ENCODE results near the gene PDE3B. TPM values are rescaled to one million over a fixed set of nuclear protein-coding genes. Genes with fewer than 3 reads are reported as not detected.
"Not testable (repeated sequence)": the region's sequence is repeated elsewhere in the genome, so short reads cannot be mapped to it uniquely, and the experiment has no call there.

The PDE3B gene
- 0.10 and 0.19 TPM in 2 replicates for polyA plus RNA-seq (2011; rRNA removed)
- polyA minus RNA-seq (2011; rRNA and poly(A)+ RNA removed) = 0.05 and 0.17 TPM in 2 replicates

- no peaks in the 10 kb centered on the region for H3K9me3 ChIP-seq (ENCODE audit: control insufficient read depth, insufficient read depth, low read length)
- TF ChIP-seq CTCF (IDR thresholded peaks at IDR 0.05; ENCODE audit: low read depth, low read length) = no peak
- DNase-seq (ENCODE audit: low read depth, low spot score) = no peak
- POLR2A ChIA-PET = no interaction called here
- H3K27ac ChIP-seq (ENCODE audit: low read depth, low read length) = no peak within 1 kb of the TSS
- CTCF ChIA-PET = interaction anchor here (1.4 kb wide), 1 partner anchor 27 kb away, joined by 3 read pairs; no protein-coding TSS in a partner anchor
- peak within 1 kb of the TSS; percentile 64 for H3K4me3 ChIP-seq (ENCODE audit: low read depth, low read length)
- H3K27me3 ChIP-seq (ENCODE audit: control insufficient read depth, insufficient read depth, low read length) = peaks cover 12% of the 10 kb centered on the region
Observed at GRCh38 chr11:14643697-14644225, at the start of gene PDE3B. Gene PDE3B (plus strand): TSS chr11:14643804. CDS start chr11:14644076, 272 bp downstream.

GRCh38 chr11:14595261-14595660 lies 48.3 kb upstream of the PDE3B start:
- H3K27me3 ChIP-seq (ENCODE audit: control insufficient read depth, insufficient read depth, low read length); H3K27ac ChIP-seq (ENCODE audit: low read depth, low read length); POLR2A ChIA-PET; H3K4me3 ChIP-seq (ENCODE audit: low read depth, low read length); H3K9me3 ChIP-seq (ENCODE audit: control insufficient read depth, insufficient read depth, low read length); CTCF ChIA-PET; DNase-seq (ENCODE audit: low read depth, low spot score): not testable (repeated sequence)

DNA sequence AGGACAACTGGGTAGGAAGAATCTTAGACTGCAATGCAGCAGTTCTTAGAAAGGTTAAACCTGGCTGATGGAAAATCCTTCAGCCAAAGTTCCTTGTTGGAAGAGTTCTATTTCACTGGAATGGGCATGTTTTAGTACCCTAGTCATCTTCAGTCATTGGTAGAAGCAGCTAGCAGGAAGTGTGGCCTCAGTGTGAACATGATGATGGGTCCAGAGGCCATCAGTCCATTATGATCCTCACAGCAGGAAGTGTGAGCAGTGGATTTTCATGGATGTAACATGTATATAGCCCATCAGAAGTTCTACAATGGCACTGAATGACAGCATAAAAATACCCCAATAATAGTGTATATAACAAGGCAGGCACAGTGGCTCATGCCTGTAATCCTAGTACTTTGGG lies 35.9 kb upstream of the PDE3B start:
- Histone ChIP-seq H3K27ac (ENCODE audit: low read depth, low read length) (no peak overlapping the region), H3K9me3 (ENCODE audit: control insufficient read depth, insufficient read depth, low read length) (no peaks in the 10 kb centered on the region), H3K27me3 (ENCODE audit: control insufficient read depth, insufficient read depth, low read length) (no peaks in the 10 kb centered on the region), H3K4me3 (ENCODE audit: low read depth, low read length) (no peak overlapping the region)
- ChIA-PET CTCF (no interaction called here), POLR2A (no interaction called here)
- TF ChIP-seq CTCF (IDR thresholded peaks at IDR 0.05; ENCODE audit: low read depth, low read length) = no peak
- DNase-seq (ENCODE audit: low read depth, low spot score) = no peak

DNA sequence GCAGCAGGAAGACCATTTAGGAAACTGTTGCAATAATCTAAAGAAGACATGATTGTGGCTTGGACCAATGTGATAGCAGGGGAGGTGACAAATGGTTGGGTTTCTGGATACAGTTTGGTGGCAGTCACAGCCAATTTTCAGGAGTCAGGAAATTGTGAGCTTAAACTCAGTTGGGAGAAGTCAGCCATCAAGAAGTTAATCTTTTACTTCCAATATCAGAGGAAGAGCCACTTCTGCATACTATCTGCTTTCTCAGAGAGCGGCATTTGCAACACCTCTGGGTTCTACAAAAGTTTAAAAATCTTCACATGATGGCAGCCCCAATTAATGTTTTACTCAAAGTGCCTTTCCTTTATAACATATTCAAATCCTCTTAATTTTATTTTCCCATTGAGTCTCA lies 33.7 kb upstream of the PDE3B start:
- ChIA-PET CTCF (no interaction called here), POLR2A (no interaction called here)
- Histone ChIP-seq H3K4me3 (ENCODE audit: low read depth, low read length) (no peak overlapping the region), H3K9me3 (ENCODE audit: control insufficient read depth, insufficient read depth, low read length) (no peaks in the 10 kb centered on the region), H3K27me3 (ENCODE audit: control insufficient read depth, insufficient read depth, low read length) (no peaks in the 10 kb centered on the region), H3K27ac (ENCODE audit: low read depth, low read length) (no peak overlapping the region)
- no peak for DNase-seq (ENCODE audit: low read depth, low spot score)
- TF ChIP-seq CTCF (IDR thresholded peaks at IDR 0.05; ENCODE audit: low read depth, low read length) = no peak

DNA sequence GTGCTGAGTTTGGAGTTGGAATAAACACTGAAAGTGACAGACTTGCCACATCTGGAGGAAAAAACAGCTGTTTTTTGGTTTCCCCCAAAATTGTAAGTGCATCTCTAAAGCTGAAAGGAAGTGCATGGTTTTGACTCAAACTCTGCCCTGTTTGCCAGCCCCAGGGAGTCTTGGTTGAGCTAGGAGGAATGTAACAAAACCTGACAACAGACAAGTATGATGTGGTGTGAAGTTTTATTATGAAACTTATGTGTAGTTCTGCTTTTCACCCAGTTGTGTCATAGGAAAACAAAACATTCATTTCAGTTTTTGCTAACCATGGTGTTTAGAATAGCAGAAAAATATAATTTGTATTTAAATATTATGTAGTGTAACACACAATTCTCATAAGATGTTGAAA lies 31.7 kb upstream of the PDE3B start:
- H3K27me3 ChIP-seq (ENCODE audit: control insufficient read depth, insufficient read depth, low read length) = no peaks in the 10 kb centered on the region
- H3K9me3 ChIP-seq (ENCODE audit: control insufficient read depth, insufficient read depth, low read length) = no peaks in the 10 kb centered on the region
- ChIA-PET CTCF (no interaction called here), POLR2A (no interaction called here)
- DNase-seq (ENCODE audit: low read depth, low spot score) = no peak
- no peak overlapping the region for H3K27ac ChIP-seq (ENCODE audit: low read depth, low read length)
- no peak overlapping the region for H3K4me3 ChIP-seq (ENCODE audit: low read depth, low read length)
- TF ChIP-seq CTCF (IDR thresholded peaks at IDR 0.05; ENCODE audit: low read depth, low read length) = no peak

DNA sequence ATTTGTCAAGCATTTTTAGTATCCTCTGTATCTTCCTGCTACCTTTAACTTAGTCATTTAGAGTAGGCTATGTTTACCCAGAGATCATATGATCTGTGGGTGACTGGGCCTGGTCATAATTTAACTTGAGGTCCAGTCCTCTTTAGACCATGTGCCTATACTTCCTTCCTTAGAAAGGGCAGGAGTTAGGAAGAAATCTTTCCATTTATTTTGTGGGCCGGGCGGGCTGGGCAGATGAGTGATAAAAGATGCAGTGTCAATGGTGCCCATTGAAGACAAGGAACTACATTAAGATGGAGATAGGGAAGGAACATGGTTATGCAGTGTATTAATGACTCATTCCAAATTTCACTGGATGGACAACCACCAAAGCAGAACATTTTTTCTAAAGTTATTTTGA lies 30.9 kb upstream of the PDE3B start:
- Histone ChIP-seq H3K4me3 (ENCODE audit: low read depth, low read length) (no peak overlapping the region), H3K9me3 (ENCODE audit: control insufficient read depth, insufficient read depth, low read length) (no peaks in the 10 kb centered on the region), H3K27me3 (ENCODE audit: control insufficient read depth, insufficient read depth, low read length) (no peaks in the 10 kb centered on the region), H3K27ac (ENCODE audit: low read depth, low read length) (no peak overlapping the region)
- no peak for TF ChIP-seq CTCF (IDR thresholded peaks at IDR 0.05; ENCODE audit: low read depth, low read length)
- DNase-seq (ENCODE audit: low read depth, low spot score) = no peak
- ChIA-PET CTCF (no interaction called here), POLR2A (no interaction called here)
